PC-9 (cell line): ENCODE data around the gene LMBRD2. TPM values are rescaled to one million over a fixed set of nuclear protein-coding genes. Genes with fewer than 3 reads are reported as not detected.
"Not testable (repeated sequence)": the region's sequence is repeated elsewhere in the genome, so short reads cannot be mapped to it uniquely, and the experiment has no call there.

Experiments
- BruUV-seq: library from RNA; stranded (reverse); fragments of 400-500 nt; replicated peaks from 2 replicates; lab custom pipeline; 2021; lab: Mats Ljungman, UMichigan
- CTCF ChIA-PET: fragments of 300-600 bp; sonication (Branson Sonifier 250); formaldehyde crosslinking; loops from one replicate; lab custom pipeline; 2022; ENCODE audit warnings: antibody characterized with exemption; lab: Charles Lee
- POLR2A ChIA-PET: fragments of 300-600 bp; sonication (Branson Sonifier 250); formaldehyde crosslinking; loops from one replicate; lab custom pipeline; 2022; ENCODE audit warnings: antibody characterized with exemption; ENCODE audit not compliant: unreplicated experiment; lab: Charles Lee
- DNase-seq, 2 experiments: peaks; one replicate each; pipeline versions ENCODE4 v3.0.0 to v3.0.0-alpha.2; 2015 to 2022; ENCODE audit warnings: mixed read lengths in 1 of 2
- H2AFZ ChIP-seq: fragments of 200-600 bp; sonication (generic); 2 replicates; pipeline ENCODE4 v1.8.1; 2017; ENCODE audit warnings: antibody characterized with exemption
- H3F3A ChIP-seq: fragments of 200-600 bp; sonication (generic); 2 replicates; pipeline ENCODE4 v1.8.1; 2017; ENCODE audit warnings: antibody characterized with exemption, mild to moderate bottlenecking, low read depth; ENCODE audit not compliant: insufficient read depth
- H3K27ac ChIP-seq: fragments of 200-600 bp; sonication (generic); 2 replicates; pipeline ENCODE4 v1.6.1; 2016; ENCODE audit warnings: mixed run types
- H3K27me3 ChIP-seq: fragments of 200-600 bp; sonication (generic); 2 replicates; pipeline ENCODE4 v1.6.1; 2016; ENCODE audit warnings: low read depth, mixed run types; ENCODE audit not compliant: insufficient read depth
- H3K36me3 ChIP-seq: fragments of 200-600 bp; sonication (generic); 2 replicates; pipeline ENCODE4 v1.6.1; 2016; ENCODE audit warnings: low read depth, mixed run types
- H3K4me1 ChIP-seq: fragments of 200-600 bp; sonication (generic); replicated peaks from 2 replicates; pipeline ENCODE4 v1.6.1; 2016; ENCODE audit warnings: mixed run types; ENCODE audit not compliant: insufficient read depth
- H3K4me2 ChIP-seq: fragments of 200-600 bp; sonication (generic); 2 replicates; pipeline ENCODE4 v1.6.1; 2017; ENCODE audit warnings: mixed run types
- H3K4me3 ChIP-seq: fragments of 200-600 bp; sonication (generic); 2 replicates; pipeline ENCODE4 v1.6.1; 2016; ENCODE audit warnings: mixed run types
- H3K79me2 ChIP-seq: fragments of 200-600 bp; sonication (generic); 2 replicates; pipeline ENCODE4 v1.6.1; 2017; ENCODE audit warnings: low read depth, mixed run types
- H3K9me2 ChIP-seq: fragments of 200-600 bp; sonication (generic); 2 replicates; pipeline ENCODE4 v1.8.1; 2017; ENCODE audit warnings: mild to moderate bottlenecking; ENCODE audit not compliant: insufficient read depth
- H3K9me3 ChIP-seq: fragments of 200-600 bp; sonication (generic); 2 replicates; pipeline ENCODE4 v1.8.1; 2016; ENCODE audit warnings: low read depth; ENCODE audit not compliant: insufficient read depth
- H4K20me1 ChIP-seq: fragments of 200-600 bp; sonication (generic); 2 replicates; pipeline ENCODE4 v1.8.1; 2017; ENCODE audit not compliant: insufficient read depth
- EZH2 ChIP-seq: fragments of 200-600 bp; sonication (generic); IDR thresholded peaks from 2 replicates; pipeline ENCODE4 v1.8.0; 2017; ENCODE audit warnings: antibody characterized with exemption, low read depth
- intact Hi-C: fragments of 100-400 bp; cut with micrococcal nuclease; formaldehyde crosslinking; loops from one replicate; pipeline ENCODE4 v1.10.0; 2022; ENCODE audit not compliant: unreplicated experiment
- total RNA-seq: library from RNA; stranded (reverse); gene quantifications from 2 replicates; pipeline ENCODE4 v1.2.3, GENCODE V29; 2021
- TF ChIP-seq, protein P1 (sequence below): fragments of 200-600 bp; sonication (generic); conservative IDR thresholded peaks from 2 replicates; pipeline ENCODE4 v1.6.1; 2017; ENCODE audit warnings: mixed run types, antibody characterized with exemption, mild to moderate bottlenecking, moderate library complexity

Gene LMBRD2
- total RNA-seq, 1 experiment from 2014 or later, result 18.0 TPM

DNA sequence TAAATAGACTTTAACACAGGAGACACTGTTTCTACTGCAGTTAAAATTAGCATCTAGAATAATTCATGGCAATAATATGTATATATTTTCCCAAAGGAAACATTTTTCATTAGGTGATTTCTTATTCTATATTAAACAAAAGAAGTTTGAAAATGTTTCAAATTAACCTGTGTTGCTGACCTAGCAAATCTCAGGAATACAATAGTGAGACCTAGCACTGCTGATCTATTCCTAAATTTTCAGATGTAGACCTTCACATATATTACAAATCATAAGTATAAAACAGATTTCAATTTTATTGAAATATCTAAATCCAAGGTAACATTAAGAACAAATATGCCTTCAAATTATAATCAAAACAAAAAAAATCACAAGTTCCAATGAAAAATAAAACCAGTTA is 15.1 kb downstream of the LMBRD2 start:
- no peak overlapping the region for H3K4me3 ChIP-seq
- no peaks in the 10 kb centered on the region for H3K27me3 ChIP-seq
- no peak overlapping the region for H2AFZ ChIP-seq
- H3K9me2 ChIP-seq, result no peaks in the 10 kb centered on the region; the same call in 1 of the 2 replicates
- no peak for DNase-seq
- no peak overlapping the region for H3K4me2 ChIP-seq
- H3K9me3 ChIP-seq, result no peaks in the 10 kb centered on the region
- H4K20me1 ChIP-seq, result no peaks in the 10 kb centered on the region
- no peak overlapping the region for H3K27ac ChIP-seq
- intact Hi-C loops, result no loop called here
- POLR2A ChIA-PET, result no interaction called here
- H3K79me2 ChIP-seq, result no peaks in the 10 kb centered on the region
- CTCF ChIA-PET, result no interaction called here
- no peaks in the 10 kb centered on the region for H3K4me1 ChIP-seq
- BruUV-seq, result no TSS peak
- TF ChIP-seq, protein P1, sequence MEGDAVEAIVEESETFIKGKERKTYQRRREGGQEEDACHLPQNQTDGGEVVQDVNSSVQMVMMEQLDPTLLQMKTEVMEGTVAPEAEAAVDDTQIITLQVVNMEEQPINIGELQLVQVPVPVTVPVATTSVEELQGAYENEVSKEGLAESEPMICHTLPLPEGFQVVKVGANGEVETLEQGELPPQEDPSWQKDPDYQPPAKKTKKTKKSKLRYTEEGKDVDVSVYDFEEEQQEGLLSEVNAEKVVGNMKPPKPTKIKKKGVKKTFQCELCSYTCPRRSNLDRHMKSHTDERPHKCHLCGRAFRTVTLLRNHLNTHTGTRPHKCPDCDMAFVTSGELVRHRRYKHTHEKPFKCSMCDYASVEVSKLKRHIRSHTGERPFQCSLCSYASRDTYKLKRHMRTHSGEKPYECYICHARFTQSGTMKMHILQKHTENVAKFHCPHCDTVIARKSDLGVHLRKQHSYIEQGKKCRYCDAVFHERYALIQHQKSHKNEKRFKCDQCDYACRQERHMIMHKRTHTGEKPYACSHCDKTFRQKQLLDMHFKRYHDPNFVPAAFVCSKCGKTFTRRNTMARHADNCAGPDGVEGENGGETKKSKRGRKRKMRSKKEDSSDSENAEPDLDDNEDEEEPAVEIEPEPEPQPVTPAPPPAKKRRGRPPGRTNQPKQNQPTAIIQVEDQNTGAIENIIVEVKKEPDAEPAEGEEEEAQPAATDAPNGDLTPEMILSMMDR, result no peak
- no peak for TF ChIP-seq EZH2
- H3K36me3 ChIP-seq, result peaks cover 11% of the 10 kb centered on the region; the same call in 1 of the 2 replicates
- H3F3A ChIP-seq, result no peaks in the 10 kb centered on the region

GRCh38 chr5:36135988-36136387 is 15.7 kb downstream of the LMBRD2 start:
- no peaks in the 10 kb centered on the region for H3K79me2 ChIP-seq
- no peak overlapping the region for H3K4me2 ChIP-seq
- no peak for DNase-seq
- no peaks in the 10 kb centered on the region for H3K27me3 ChIP-seq
- ChIA-PET CTCF (no interaction called here), POLR2A (no interaction called here)
- H3K4me1 ChIP-seq, result no peaks in the 10 kb centered on the region
- H4K20me1 ChIP-seq, result no peaks in the 10 kb centered on the region
- no peak overlapping the region for H3K27ac ChIP-seq
- TF ChIP-seq, protein P1, result no peak
- H2AFZ ChIP-seq, result no peak overlapping the region
- H3K36me3 ChIP-seq, result peaks cover 7% of the 10 kb centered on the region; the same call in 1 of the 2 replicates
- no peaks in the 10 kb centered on the region; the same call in 1 of the 2 replicates for H3K9me2 ChIP-seq
- intact Hi-C loops, result no loop called here
- no peak overlapping the region for H3K4me3 ChIP-seq
- BruUV-seq, result no TSS peak
- no peaks in the 10 kb centered on the region for H3F3A ChIP-seq
- no peaks in the 10 kb centered on the region for H3K9me3 ChIP-seq

- H3K27ac ChIP-seq, H3K36me3 ChIP-seq, H4K20me1 ChIP-seq, H3K9me2 ChIP-seq, CTCF ChIA-PET, POLR2A ChIA-PET, BruUV-seq, H3K9me3 ChIP-seq, H3K27me3 ChIP-seq, DNase-seq, H3K4me3 ChIP-seq, H3K4me1 ChIP-seq, H3K4me2 ChIP-seq, H3F3A ChIP-seq, H2AFZ ChIP-seq, H3K79me2 ChIP-seq, intact Hi-C loops: not testable (repeated sequence)
Observed at GRCh38 chr5:36133009-36133408, 18.7 kb downstream of the LMBRD2 start.

DNA sequence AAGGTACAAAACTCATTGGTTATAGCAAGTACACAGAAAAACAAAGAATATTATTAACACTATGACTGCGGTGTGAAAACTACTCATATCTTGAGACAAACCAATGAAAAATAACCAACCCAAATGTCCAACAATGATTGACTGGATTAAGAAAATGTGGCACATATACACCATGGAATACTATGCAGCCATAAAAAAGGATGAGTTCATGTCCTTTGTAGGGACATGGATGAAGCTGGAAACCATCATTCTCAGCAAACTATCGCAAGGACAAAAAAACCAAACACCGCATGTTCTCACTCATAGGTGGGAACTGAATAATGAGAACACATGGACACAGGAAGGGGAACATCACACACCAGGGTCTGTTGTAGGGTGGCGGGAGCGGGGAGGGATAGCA is 22.0 kb downstream of the LMBRD2 start:
- DNase-seq, intact Hi-C loops, BruUV-seq, H3K79me2 ChIP-seq, H3K27me3 ChIP-seq, H3K4me2 ChIP-seq, H4K20me1 ChIP-seq, H3K36me3 ChIP-seq, H3K4me3 ChIP-seq, H2AFZ ChIP-seq, H3F3A ChIP-seq, H3K4me1 ChIP-seq, CTCF ChIA-PET, H3K9me2 ChIP-seq, H3K9me3 ChIP-seq, H3K27ac ChIP-seq: not testable (repeated sequence)
- POLR2A ChIA-PET, result interaction anchor here (0.6 kb wide), 1 partner anchor 21 kb away, joined by 3 read pairs; no protein-coding TSS in a partner anchor
